Activated T-helper 2 cell treated with anti-CD3 and anti-CD28 coated beads, Interferon-gamma antibody, Interleukin-2, Interleukin-4, amounts not matched to agents 10 μg/mL and 5 μg/mL and 100 μg/mL, durations not matched to agents 14 hours and 24 hours and 36 hours (primary cell): ENCODE results near the gene NMT1. TPM values are rescaled to one million over a fixed set of nuclear protein-coding genes. Genes with fewer than 3 reads are reported as not detected.
"Not testable (repeated sequence)": the region's sequence is repeated elsewhere in the genome, so short reads cannot be mapped to it uniquely, and the experiment has no call there.

Source experiments
- DNase-seq: peaks from one replicate; pipeline ENCODE4 v3.0.0; 2021; ENCODE audit warnings: low spot score
- H3K27ac Mint-ChIP-seq: one replicate; pipeline ENCODE4 v1.8.0; 2021; ENCODE audit warnings: mixed read lengths
- H3K27me3 Mint-ChIP-seq: one replicate; pipeline ENCODE4 v1.8.0; 2021; ENCODE audit warnings: low read depth, mixed read lengths
- H3K36me3 Mint-ChIP-seq: one replicate; pipeline ENCODE4 v1.8.0; 2021; ENCODE audit warnings: low read depth, mixed read lengths
- H3K4me1 Mint-ChIP-seq: one replicate; pipeline ENCODE4 v1.8.0; 2021; ENCODE audit warnings: low read depth, mixed read lengths
- H3K4me3 Mint-ChIP-seq: one replicate; pipeline ENCODE4 v1.8.0; 2021; ENCODE audit warnings: low read depth, mild to moderate bottlenecking, moderate library complexity, mixed read lengths
- H3K9me3 Mint-ChIP-seq: one replicate; pipeline ENCODE4 v1.8.0; 2021; ENCODE audit warnings: mixed read lengths
- intact Hi-C: fragments of 100-400 bp; cut with micrococcal nuclease; formaldehyde crosslinking; loops from one replicate; pipeline ENCODE4 v1.15.1; 2023
- total RNA-seq: library from RNA; stranded (reverse); gene quantifications from 2 replicates; pipeline ENCODE4 v1.2.3, GENCODE V29; 2022

The NMT1 gene
- total RNA-seq, 1 donor from 2014 or later: 173 TPM

- Mint-ChIP-seq H3K36me3 (no peaks in the 10 kb centered on the region), H3K4me3 (no peak overlapping the region), H3K27ac (no peak overlapping the region), H3K9me3 (no peaks in the 10 kb centered on the region), H3K4me1 (no peaks in the 10 kb centered on the region), H3K27me3 (peaks cover 2% of the 10 kb centered on the region)
- intact Hi-C loops: no loop called here
- DNase-seq: no peak
Measured at GRCh38 chr17:45115015-45115625, 54.0 kb downstream of the NMT1 start.

GRCh38 chr17:45115871-45116270, 54.8 kb downstream of the NMT1 start:
- H3K9me3 Mint-ChIP-seq: no peaks in the 10 kb centered on the region
- intact Hi-C loops: no loop called here
- H3K4me3 Mint-ChIP-seq: no peak overlapping the region

DNA sequence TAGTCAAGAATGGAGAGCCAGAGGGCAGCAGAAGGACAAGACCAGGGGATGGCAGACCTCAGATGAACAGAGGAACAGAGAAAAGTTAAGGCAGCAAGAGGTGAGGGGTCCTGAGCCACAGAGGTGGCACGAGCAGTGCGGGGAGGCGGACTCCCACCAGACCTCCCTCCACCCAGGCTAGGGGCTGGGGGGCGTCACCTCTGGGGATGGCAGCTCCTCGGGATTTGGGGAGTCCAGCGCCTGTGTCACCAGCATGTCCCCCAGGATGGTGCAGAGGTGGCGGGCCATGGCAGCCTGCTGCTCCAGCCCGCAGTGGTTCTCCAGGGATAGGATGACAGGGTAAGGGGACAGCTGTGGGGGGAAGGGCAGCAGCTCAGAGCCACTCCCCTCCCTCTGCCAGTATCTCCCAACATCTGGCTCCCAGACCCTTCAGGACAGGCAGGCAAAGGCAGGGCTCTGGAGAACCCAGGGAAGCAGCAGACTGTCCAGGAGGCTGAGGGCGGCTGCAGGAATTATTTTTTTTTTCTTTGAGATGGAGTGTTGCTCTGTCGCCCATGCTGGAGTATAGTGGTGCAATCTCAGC, 55.4 kb downstream of the NMT1 start:
- no peak overlapping the region for H3K27ac Mint-ChIP-seq
- H3K27me3 Mint-ChIP-seq: peaks cover 4% of the 10 kb centered on the region
- DNase-seq: no peak
- no peaks in the 10 kb centered on the region for H3K4me1 Mint-ChIP-seq
- H3K4me3 Mint-ChIP-seq: no peak overlapping the region
- H3K9me3 Mint-ChIP-seq: no peaks in the 10 kb centered on the region
- intact Hi-C loops: no loop called here
- H3K36me3 Mint-ChIP-seq: no peaks in the 10 kb centered on the region

More at GRCh38 chr17:45115871-45116270, 54.8 kb downstream of the NMT1 start:
- Mint-ChIP-seq H3K27ac (no peak overlapping the region), H3K36me3 (no peaks in the 10 kb centered on the region), H3K27me3 (peaks cover 2% of the 10 kb centered on the region), H3K4me1 (no peaks in the 10 kb centered on the region)
- no peak for DNase-seq

DNA sequence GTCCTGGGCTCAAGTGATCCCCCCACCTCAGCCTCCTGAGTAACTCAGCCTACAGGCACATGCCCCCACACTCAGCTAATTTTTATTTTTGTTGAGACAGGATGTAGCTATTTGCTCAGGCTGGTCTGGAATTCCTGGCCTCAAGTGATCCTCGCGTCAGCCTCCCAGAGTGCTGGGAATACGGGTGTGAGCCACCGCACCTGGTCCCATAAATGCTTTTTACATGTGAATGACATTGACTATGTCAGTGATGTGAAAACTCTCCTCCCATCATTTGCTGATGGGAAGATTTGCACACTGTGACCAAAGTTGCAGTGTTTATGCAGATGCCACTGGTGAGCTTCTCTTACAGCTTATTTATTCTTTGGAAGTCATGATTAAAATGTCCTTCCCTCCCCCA, 56.2 kb downstream of the NMT1 start:
- no peak for DNase-seq
- Mint-ChIP-seq H3K27ac (no peak overlapping the region), H3K4me1 (no peaks in the 10 kb centered on the region), H3K9me3 (no peaks in the 10 kb centered on the region), H3K4me3 (no peak overlapping the region), H3K36me3 (no peaks in the 10 kb centered on the region), H3K27me3 (peaks cover 8% of the 10 kb centered on the region)
- intact Hi-C loops: no loop called here

- DNase-seq: no peak
- no peaks in the 10 kb centered on the region for H3K36me3 Mint-ChIP-seq
- intact Hi-C loops: no loop called here
- no peak overlapping the region for H3K4me3 Mint-ChIP-seq
- H3K4me1 Mint-ChIP-seq: no peaks in the 10 kb centered on the region
- H3K27ac Mint-ChIP-seq: no peak overlapping the region
- H3K27me3 Mint-ChIP-seq: peaks cover 9% of the 10 kb centered on the region
- no peaks in the 10 kb centered on the region for H3K9me3 Mint-ChIP-seq
Measured at GRCh38 chr17:45117848-45118646, 56.9 kb downstream of the NMT1 start.

DNA sequence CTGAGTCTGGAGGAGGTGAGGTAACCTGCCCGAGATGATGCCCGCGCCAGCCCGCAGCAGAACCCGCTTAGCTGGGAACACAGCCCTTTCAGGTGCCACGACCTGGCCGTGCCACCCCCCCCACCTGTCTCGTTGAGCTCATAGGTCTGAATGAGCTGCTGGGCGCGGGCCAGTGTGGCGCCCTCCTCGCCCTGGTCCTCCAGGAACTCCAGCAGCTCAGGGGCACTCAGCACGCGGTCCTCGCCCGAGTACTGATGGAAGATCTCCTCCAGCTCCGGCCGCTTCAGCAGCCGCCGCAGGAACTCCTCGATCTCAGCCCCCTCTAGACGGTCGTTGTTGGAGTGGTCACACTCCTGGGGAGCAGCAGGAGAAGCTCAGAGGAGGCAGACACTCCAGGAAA, 57.6 kb downstream of the NMT1 start:
- DNase-seq: no peak
- Mint-ChIP-seq H3K27me3 (peaks cover 11% of the 10 kb centered on the region), H3K4me3 (no peak overlapping the region), H3K36me3 (no peaks in the 10 kb centered on the region), H3K4me1 (no peaks in the 10 kb centered on the region), H3K27ac (no peak overlapping the region), H3K9me3 (no peaks in the 10 kb centered on the region)
- intact Hi-C loops: no loop called here

DNA sequence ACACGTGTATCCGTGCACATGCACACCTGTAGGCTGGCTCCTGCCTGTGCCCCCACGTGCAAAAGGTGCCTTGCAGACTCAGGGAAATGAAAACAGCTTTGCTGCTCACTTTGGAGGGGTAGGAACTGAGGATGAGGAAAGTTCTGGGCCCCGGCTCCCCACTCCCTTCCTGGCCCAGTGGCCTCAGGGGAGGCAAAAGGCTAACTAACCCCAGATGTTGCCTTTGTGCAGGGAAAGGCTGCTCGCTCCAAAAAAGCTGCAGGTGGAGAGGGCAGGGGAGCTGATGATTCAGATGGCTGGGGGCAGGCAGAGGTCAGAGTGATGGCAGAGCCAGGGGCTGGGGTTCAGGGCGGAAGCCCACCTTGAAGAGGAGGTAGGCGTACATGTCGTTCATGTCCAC, 58.8 kb downstream of the NMT1 start:
- intact Hi-C loops: no loop called here
- no peak overlapping the region for H3K27ac Mint-ChIP-seq
- peaks cover 3% of the 10 kb centered on the region for H3K4me1 Mint-ChIP-seq
- peaks cover 11% of the 10 kb centered on the region for H3K27me3 Mint-ChIP-seq
- DNase-seq: no peak
- no peaks in the 10 kb centered on the region for H3K36me3 Mint-ChIP-seq
- no peaks in the 10 kb centered on the region for H3K9me3 Mint-ChIP-seq
- H3K4me3 Mint-ChIP-seq: no peak overlapping the region

GRCh38 chr17:45120558-45120957, 59.4 kb downstream of the NMT1 start:
- no peak overlapping the region for H3K27ac Mint-ChIP-seq
- peaks cover 11% of the 10 kb centered on the region for H3K27me3 Mint-ChIP-seq
- no peaks in the 10 kb centered on the region for H3K9me3 Mint-ChIP-seq
- intact Hi-C loops: no loop called here
- H3K4me3 Mint-ChIP-seq: no peak overlapping the region
- DNase-seq: no peak
- peaks cover 3% of the 10 kb centered on the region for H3K4me1 Mint-ChIP-seq
- no peaks in the 10 kb centered on the region for H3K36me3 Mint-ChIP-seq

GRCh38 chr17:45121055-45121454, 59.9 kb downstream of the NMT1 start:
- Mint-ChIP-seq H3K27ac (no peak overlapping the region), H3K36me3 (no peaks in the 10 kb centered on the region), H3K9me3 (no peaks in the 10 kb centered on the region), H3K4me3 (no peak overlapping the region), H3K4me1 (peaks cover 3% of the 10 kb centered on the region), H3K27me3 (peaks cover 9% of the 10 kb centered on the region)
- no peak for DNase-seq
- intact Hi-C loops: no loop called here

DNA sequence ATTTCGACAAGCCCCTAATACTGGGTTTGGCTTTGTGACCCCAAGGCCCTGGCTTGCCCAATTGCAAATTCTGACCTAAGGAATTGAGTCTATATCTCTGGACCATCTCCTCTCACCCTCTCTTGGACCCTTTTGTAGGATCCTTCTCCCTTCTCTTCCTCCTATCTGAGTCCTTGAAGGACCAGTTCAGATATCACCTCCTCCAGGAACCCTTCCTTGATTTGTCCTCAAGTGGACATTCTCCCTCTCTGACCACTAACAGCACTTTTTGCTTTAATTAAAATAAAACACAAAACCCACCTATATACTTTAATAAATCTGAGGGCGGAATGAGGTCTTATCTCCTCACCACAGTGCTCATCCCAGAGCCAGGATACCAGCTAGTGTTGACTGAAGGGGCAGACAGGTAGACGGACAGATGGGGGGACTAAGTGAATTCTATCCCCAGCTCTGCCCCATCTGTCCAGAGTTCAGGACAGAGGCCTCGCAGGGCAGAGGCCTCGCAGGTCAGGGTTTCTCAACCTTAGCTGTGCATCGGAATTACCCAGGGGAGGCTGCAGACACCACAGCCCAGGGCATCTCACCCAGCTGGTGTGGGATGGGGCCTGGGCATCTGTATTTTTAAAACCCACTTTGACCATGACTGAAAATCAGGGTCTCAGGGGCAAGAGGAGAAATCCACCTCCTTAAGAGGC, 62.1 kb downstream of the NMT1 start:
- intact Hi-C loops: no loop called here
- DNase-seq: no peak
- H3K4me1 Mint-ChIP-seq: peaks cover 3% of the 10 kb centered on the region
- H3K9me3 Mint-ChIP-seq: no peaks in the 10 kb centered on the region
- H3K27me3 Mint-ChIP-seq: peaks cover 9% of the 10 kb centered on the region
- no peak overlapping the region for H3K27ac Mint-ChIP-seq
- no peaks in the 10 kb centered on the region for H3K36me3 Mint-ChIP-seq
- no peak overlapping the region for H3K4me3 Mint-ChIP-seq

GRCh38 chr17:45123930-45124796, 63.0 kb downstream of the NMT1 start:
- DNase-seq: no peak
- peaks cover 3% of the 10 kb centered on the region for H3K4me1 Mint-ChIP-seq
- no peaks in the 10 kb centered on the region for H3K36me3 Mint-ChIP-seq
- H3K9me3 Mint-ChIP-seq: no peaks in the 10 kb centered on the region
- peaks cover 9% of the 10 kb centered on the region for H3K27me3 Mint-ChIP-seq
- intact Hi-C loops: no loop called here
- H3K27ac Mint-ChIP-seq: peak overlapping the region; percentile 22
- no peak overlapping the region for H3K4me3 Mint-ChIP-seq

DNA sequence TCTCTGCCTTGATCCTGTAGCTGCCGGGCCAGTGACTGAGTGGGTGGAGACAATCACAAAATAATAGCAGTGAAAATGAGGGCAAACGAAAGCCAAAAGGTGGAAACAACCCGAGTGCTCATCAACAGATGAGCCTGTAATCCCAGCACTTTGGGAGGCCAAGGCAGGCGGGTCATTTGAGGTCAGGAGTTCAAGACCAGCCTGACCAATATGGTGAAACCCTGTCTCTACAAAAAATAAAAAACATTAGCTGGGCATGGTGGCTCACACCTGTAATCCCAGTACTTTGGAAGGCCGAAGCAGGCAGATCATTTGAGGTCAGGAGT, 63.6 kb downstream of the NMT1 start:
- H3K9me3 Mint-ChIP-seq, DNase-seq, H3K4me3 Mint-ChIP-seq, H3K27ac Mint-ChIP-seq, H3K36me3 Mint-ChIP-seq, H3K4me1 Mint-ChIP-seq, H3K27me3 Mint-ChIP-seq, intact Hi-C loops: not testable (repeated sequence)
